CD4-positive, alpha-beta T cell treated with Interleukin-21 for 1 hour (primary cell): ENCODE data around the gene DROSHA.

ENCODE experiments used
- DNase-seq: peaks from one replicate; pipeline ENCODE4 v3.0.0-alpha.2; 2020

Gene DROSHA

GRCh38 chr5:31530541-31531265 lies 1.2 kb downstream of the DROSHA start:
- no peak for DNase-seq

GRCh38 chr5:31523041-31523440 lies 8.9 kb downstream of the DROSHA start:
- no peak for DNase-seq

- DNase-seq, result no peak
These were observed 15.1 kb downstream of the DROSHA start for GRCh38 chr5:31516802-31517201.

GRCh38 chr5:31511305-31511704 lies 20.6 kb downstream of the DROSHA start:
- no peak for DNase-seq

GRCh38 chr5:31504529-31504928 lies 27.4 kb downstream of the DROSHA start:
- no peak for DNase-seq

- no peak for DNase-seq
These were observed 29.4 kb downstream of the DROSHA start for GRCh38 chr5:31502506-31502905.

GRCh38 chr5:31500256-31500655 lies 31.6 kb downstream of the DROSHA start:
- DNase-seq, result no peak

GRCh38 chr5:31496891-31497290 lies 35.0 kb downstream of the DROSHA start:
- DNase-seq, result no peak

- no peak for DNase-seq
These were observed 35.6 kb downstream of the DROSHA start for GRCh38 chr5:31496301-31496700.

GRCh38 chr5:31495336-31495735 lies 36.6 kb downstream of the DROSHA start:
- no peak for DNase-seq

GRCh38 chr5:31492869-31493268 lies 39.0 kb downstream of the DROSHA start:
- DNase-seq, result no peak

- no peak for DNase-seq
These were observed 44.4 kb downstream of the DROSHA start for GRCh38 chr5:31487506-31487905.

GRCh38 chr5:31486441-31486840 lies 45.5 kb downstream of the DROSHA start:
- no peak for DNase-seq

GRCh38 chr5:31485376-31486207 lies 46.3 kb downstream of the DROSHA start:
- DNase-seq, result no peak

GRCh38 chr5:31481531-31482165 lies 50.2 kb downstream of the DROSHA start:
- no peak for DNase-seq

GRCh38 chr5:31479706-31480105 lies 52.2 kb downstream of the DROSHA start:
- DNase-seq, result no peak

- no peak for DNase-seq
These were observed 53.0 kb downstream of the DROSHA start for GRCh38 chr5:31478901-31479300.

GRCh38 chr5:31477971-31478370 lies 53.9 kb downstream of the DROSHA start:
- DNase-seq, result no peak

GRCh38 chr5:31477516-31477915 lies 54.4 kb downstream of the DROSHA start:
- DNase-seq, result no peak

- no peak for DNase-seq
These were observed 55.2 kb downstream of the DROSHA start for GRCh38 chr5:31476738-31477141.

GRCh38 chr5:31471916-31472315 lies 60.0 kb downstream of the DROSHA start:
- DNase-seq, result no peak

GRCh38 chr5:31471040-31471439 lies 60.9 kb downstream of the DROSHA start:
- no peak for DNase-seq

- DNase-seq, result no peak
These were observed 61.3 kb downstream of the DROSHA start for GRCh38 chr5:31470608-31471007.

- DNase-seq, result no peak
These were observed 62.0 kb downstream of the DROSHA start for GRCh38 chr5:31469886-31470285.
